Activated CD4-positive, alpha-beta T cell treated with anti-CD3 and anti-CD28 coated beads, Interleukin-2, amount 50 U/mL, for 4 hours (primary cell): ENCODE data around the gene TCFL5.

Source experiments
- DNase-seq, 2 experiments: peaks; one replicate each; pipeline ENCODE4 v3.0.0-alpha.2; 2020

The TCFL5 gene

GRCh38 chr20:62861726-62862336 lies at the start of gene TCFL5:
TCFL5 (minus strand) TSS chr20:62861822; CDS start chr20:62861670, 152 bp downstream.
- peak; percentile 86 to 89 for DNase-seq

- no peak for DNase-seq
These were observed 49.3 kb upstream of the TCFL5 start for GRCh38 chr20:62910777-62911497.

GRCh38 chr20:62910217-62910766 lies 48.7 kb upstream of the TCFL5 start:
- DNase-seq: no peak

GRCh38 chr20:62908971-62909791 lies 47.6 kb upstream of the TCFL5 start:
- no peak for DNase-seq

GRCh38 chr20:62907384-62908317 lies 46.0 kb upstream of the TCFL5 start:
- DNase-seq: no peak

GRCh38 chr20:62906647-62907375 lies 45.2 kb upstream of the TCFL5 start:
- no peak for DNase-seq

- DNase-seq: no peak
These were observed 44.6 kb upstream of the TCFL5 start for GRCh38 chr20:62906209-62906608.

GRCh38 chr20:62905536-62906117 lies 44.0 kb upstream of the TCFL5 start:
- DNase-seq: no peak

GRCh38 chr20:62902926-62903615 lies 41.4 kb upstream of the TCFL5 start:
- no peak for DNase-seq

GRCh38 chr20:62901891-62902290 lies 40.3 kb upstream of the TCFL5 start:
- no peak for DNase-seq

GRCh38 chr20:62900692-62901584 lies 39.3 kb upstream of the TCFL5 start:
- DNase-seq: no peak

- DNase-seq: peak; percentile 67 to 69
These were observed 38.5 kb upstream of the TCFL5 start for GRCh38 chr20:62900052-62900691.

- no peak for DNase-seq
These were observed 38.0 kb upstream of the TCFL5 start for GRCh38 chr20:62899633-62900051.

- no peak for DNase-seq
These were observed 37.5 kb upstream of the TCFL5 start for GRCh38 chr20:62898970-62899632.

- no peak for DNase-seq
These were observed 36.7 kb upstream of the TCFL5 start for GRCh38 chr20:62898093-62898964.

GRCh38 chr20:62897666-62898065 lies 36.0 kb upstream of the TCFL5 start:
- DNase-seq: no peak

- DNase-seq: no peak
These were observed 34.9 kb upstream of the TCFL5 start for GRCh38 chr20:62896526-62896925.
